MM.1S (cell line): ENCODE measurements around the gene FUT7.

Source experiments
- DNase-seq: peaks from one replicate; pipeline ENCODE4 v3.0.0-alpha.2; 2015
- H2AFZ ChIP-seq: fragments of 300-600 bp; sonication (generic); 2 replicates; pipeline ENCODE4 v1.6.0; 2016; ENCODE audit warnings: antibody characterized with exemption, low read length
- H3F3A ChIP-seq: fragments of 300-600 bp; sonication (generic); 2 replicates; pipeline ENCODE4 v1.6.1; 2016; ENCODE audit warnings: mild to moderate bottlenecking, antibody characterized with exemption, low read length, moderate library complexity, mixed read lengths; ENCODE audit not compliant: insufficient read depth
- H3K27ac ChIP-seq: fragments of 300-600 bp; sonication (generic); 2 replicates; pipeline ENCODE4 v1.5.1; 2016; ENCODE audit warnings: mild to moderate bottlenecking, low read length
- H3K27me3 ChIP-seq: fragments of 300-600 bp; sonication (generic); replicated peaks from 2 replicates; pipeline ENCODE4 v1.6.0; 2016; ENCODE audit warnings: low read length; ENCODE audit not compliant: insufficient read depth
- H3K36me3 ChIP-seq: fragments of 300-600 bp; sonication (generic); replicated peaks from 2 replicates; pipeline ENCODE4 v1.6.1; 2016; ENCODE audit warnings: mild to moderate bottlenecking, low read length, mixed read lengths; ENCODE audit not compliant: insufficient read depth
- H3K4me1 ChIP-seq: fragments of 300-600 bp; sonication (generic); 2 replicates; pipeline ENCODE4 v1.6.1; 2016; ENCODE audit warnings: low read length, mixed read lengths
- H3K4me2 ChIP-seq: fragments of 300-600 bp; sonication (generic); 2 replicates; pipeline ENCODE4 v1.6.0; 2016; ENCODE audit warnings: low read depth, low read length
- H3K4me3 ChIP-seq: fragments of 300-600 bp; sonication (generic); 2 replicates; pipeline ENCODE4 v1.5.1; 2016; ENCODE audit warnings: low read length, mixed read lengths
- H3K79me2 ChIP-seq: fragments of 300-600 bp; sonication (generic); 2 replicates; pipeline ENCODE4 v1.6.1; 2016; ENCODE audit warnings: mixed run types, low read length, mixed read lengths
- H3K9ac ChIP-seq: fragments of 300-600 bp; sonication (generic); 2 replicates; pipeline ENCODE4 v1.6.1; 2016; ENCODE audit warnings: low read length, mixed read lengths
- H3K9me2 ChIP-seq: fragments of 300-600 bp; sonication (generic); replicated peaks from 2 replicates; pipeline ENCODE4 v1.6.1; 2016; ENCODE audit warnings: mild to moderate bottlenecking, low read length, mixed read lengths; ENCODE audit not compliant: insufficient read depth
- H3K9me3 ChIP-seq: fragments of 300-600 bp; sonication (generic); replicated peaks from 2 replicates; pipeline ENCODE4 v1.6.1; 2016; ENCODE audit warnings: mild to moderate bottlenecking, low read length, mixed read lengths; ENCODE audit not compliant: insufficient read depth
- H4K20me1 ChIP-seq: fragments of 300-600 bp; sonication (generic); 2 replicates; pipeline ENCODE4 v1.6.1; 2016; ENCODE audit warnings: mild to moderate bottlenecking, low read length, moderate library complexity, mixed read lengths; ENCODE audit not compliant: insufficient read depth
- EZH2 ChIP-seq: fragments of 300-600 bp; sonication (generic); optimal IDR thresholded peaks from 2 replicates; pipeline ENCODE3; 2017; ENCODE audit warnings: low read depth, mild to moderate bottlenecking, antibody characterized with exemption, low read length, mixed read lengths
- EZH2phosphoT487 ChIP-seq: fragments of 300-600 bp; sonication (generic); IDR thresholded peaks from 2 replicates; pipeline ENCODE4 v1.6.1; 2018; ENCODE audit warnings: antibody characterized with exemption, low read length
- TF ChIP-seq, protein P1 (sequence below): fragments of 300-600 bp; sonication (generic); IDR thresholded peaks from 2 replicates; pipeline ENCODE4 v1.5.1; 2016; ENCODE audit warnings: antibody characterized with exemption, low read length, mixed read lengths

FUT7 gene

GRCh38 chr9:137016436-137016835, 15.5 kb downstream of the FUT7 start:
- Histone ChIP-seq H3K9ac (no peak overlapping the region), H3K79me2 (no peaks in the 10 kb centered on the region), H3K27me3 (peaks cover 51% of the 10 kb centered on the region), H4K20me1 (no peaks in the 10 kb centered on the region), H2AFZ (no peak overlapping the region), H3K9me2 (no peaks in the 10 kb centered on the region), H3F3A (no peaks in the 10 kb centered on the region), H3K4me3 (no peak overlapping the region), H3K27ac (no peak overlapping the region), H3K9me3 (no peaks in the 10 kb centered on the region), H3K36me3 (no peaks in the 10 kb centered on the region), H3K4me1 (no peaks in the 10 kb centered on the region), H3K4me2 (no peak overlapping the region)
- no peak for TF ChIP-seq EZH2phosphoT487
- TF ChIP-seq, protein P1, sequence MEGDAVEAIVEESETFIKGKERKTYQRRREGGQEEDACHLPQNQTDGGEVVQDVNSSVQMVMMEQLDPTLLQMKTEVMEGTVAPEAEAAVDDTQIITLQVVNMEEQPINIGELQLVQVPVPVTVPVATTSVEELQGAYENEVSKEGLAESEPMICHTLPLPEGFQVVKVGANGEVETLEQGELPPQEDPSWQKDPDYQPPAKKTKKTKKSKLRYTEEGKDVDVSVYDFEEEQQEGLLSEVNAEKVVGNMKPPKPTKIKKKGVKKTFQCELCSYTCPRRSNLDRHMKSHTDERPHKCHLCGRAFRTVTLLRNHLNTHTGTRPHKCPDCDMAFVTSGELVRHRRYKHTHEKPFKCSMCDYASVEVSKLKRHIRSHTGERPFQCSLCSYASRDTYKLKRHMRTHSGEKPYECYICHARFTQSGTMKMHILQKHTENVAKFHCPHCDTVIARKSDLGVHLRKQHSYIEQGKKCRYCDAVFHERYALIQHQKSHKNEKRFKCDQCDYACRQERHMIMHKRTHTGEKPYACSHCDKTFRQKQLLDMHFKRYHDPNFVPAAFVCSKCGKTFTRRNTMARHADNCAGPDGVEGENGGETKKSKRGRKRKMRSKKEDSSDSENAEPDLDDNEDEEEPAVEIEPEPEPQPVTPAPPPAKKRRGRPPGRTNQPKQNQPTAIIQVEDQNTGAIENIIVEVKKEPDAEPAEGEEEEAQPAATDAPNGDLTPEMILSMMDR, result no peak
- TF ChIP-seq EZH2, result no peak
- no peak for DNase-seq

DNA sequence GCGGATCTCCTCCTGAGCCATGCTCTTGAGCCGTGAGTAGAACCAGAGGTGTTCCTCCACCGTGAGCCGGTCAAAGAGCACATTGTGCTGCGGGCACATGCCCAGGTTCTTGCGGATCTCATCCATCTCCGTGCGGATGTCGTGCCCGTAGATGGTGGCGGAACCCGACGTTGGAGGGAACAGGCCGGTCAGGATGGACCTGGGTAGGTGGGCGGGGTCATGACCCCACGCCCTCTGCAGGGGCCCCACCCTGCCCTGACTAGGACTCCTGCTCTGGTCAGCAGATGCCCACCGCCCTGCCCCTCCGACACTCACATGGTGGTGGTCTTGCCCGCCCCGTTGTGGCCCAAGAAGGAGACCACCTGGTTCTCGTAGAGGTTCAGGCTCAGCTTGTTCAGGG, 15.9 kb downstream of the FUT7 start:
- H3K4me2 ChIP-seq, result no peak overlapping the region
- H3F3A ChIP-seq, result no peaks in the 10 kb centered on the region
- no peaks in the 10 kb centered on the region for H3K9me2 ChIP-seq
- no peaks in the 10 kb centered on the region for H3K36me3 ChIP-seq
- peaks cover 50% of the 10 kb centered on the region for H3K27me3 ChIP-seq
- H3K79me2 ChIP-seq, result no peaks in the 10 kb centered on the region
- no peak for DNase-seq
- H3K4me1 ChIP-seq, result no peaks in the 10 kb centered on the region
- no peaks in the 10 kb centered on the region for H3K9me3 ChIP-seq
- TF ChIP-seq EZH2phosphoT487, result no peak
- no peak for TF ChIP-seq EZH2
- TF ChIP-seq, protein P1, result no peak
- no peaks in the 10 kb centered on the region for H4K20me1 ChIP-seq
- H3K27ac ChIP-seq, result no peak overlapping the region
- no peak overlapping the region for H3K4me3 ChIP-seq
- no peak overlapping the region for H2AFZ ChIP-seq
- H3K9ac ChIP-seq, result no peak overlapping the region

- H3F3A ChIP-seq, result no peaks in the 10 kb centered on the region
- no peaks in the 10 kb centered on the region for H3K79me2 ChIP-seq
- no peaks in the 10 kb centered on the region for H3K9me2 ChIP-seq
- H3K4me3 ChIP-seq, result no peak overlapping the region
- no peaks in the 10 kb centered on the region for H3K9me3 ChIP-seq
- H3K27me3 ChIP-seq, result peaks cover 46% of the 10 kb centered on the region
- no peaks in the 10 kb centered on the region for H3K36me3 ChIP-seq
- no peak for DNase-seq
- H3K9ac ChIP-seq, result no peak overlapping the region
- H2AFZ ChIP-seq, result no peak overlapping the region
- no peak overlapping the region for H3K27ac ChIP-seq
- H3K4me1 ChIP-seq, result no peaks in the 10 kb centered on the region
- TF ChIP-seq, protein P1, result no peak
- no peak for TF ChIP-seq EZH2phosphoT487
- no peak for TF ChIP-seq EZH2
- H4K20me1 ChIP-seq, result no peaks in the 10 kb centered on the region
- no peak overlapping the region for H3K4me2 ChIP-seq
Measured at GRCh38 chr9:137015540-137015930, 16.4 kb downstream of the FUT7 start.
